HG03066 (cell line): Measurements from ENCODE around the gene CRLF1.

Source experiments
- ATAC-seq: cut with Tn5 transposase; IDR thresholded peaks from one replicate; pipeline ENCODE4 v1.9.1; 2021; ENCODE audit warnings: low read depth; ENCODE audit not compliant: unreplicated experiment

The CRLF1 gene, protein sequence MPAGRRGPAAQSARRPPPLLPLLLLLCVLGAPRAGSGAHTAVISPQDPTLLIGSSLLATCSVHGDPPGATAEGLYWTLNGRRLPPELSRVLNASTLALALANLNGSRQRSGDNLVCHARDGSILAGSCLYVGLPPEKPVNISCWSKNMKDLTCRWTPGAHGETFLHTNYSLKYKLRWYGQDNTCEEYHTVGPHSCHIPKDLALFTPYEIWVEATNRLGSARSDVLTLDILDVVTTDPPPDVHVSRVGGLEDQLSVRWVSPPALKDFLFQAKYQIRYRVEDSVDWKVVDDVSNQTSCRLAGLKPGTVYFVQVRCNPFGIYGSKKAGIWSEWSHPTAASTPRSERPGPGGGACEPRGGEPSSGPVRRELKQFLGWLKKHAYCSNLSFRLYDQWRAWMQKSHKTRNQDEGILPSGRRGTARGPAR

DNA sequence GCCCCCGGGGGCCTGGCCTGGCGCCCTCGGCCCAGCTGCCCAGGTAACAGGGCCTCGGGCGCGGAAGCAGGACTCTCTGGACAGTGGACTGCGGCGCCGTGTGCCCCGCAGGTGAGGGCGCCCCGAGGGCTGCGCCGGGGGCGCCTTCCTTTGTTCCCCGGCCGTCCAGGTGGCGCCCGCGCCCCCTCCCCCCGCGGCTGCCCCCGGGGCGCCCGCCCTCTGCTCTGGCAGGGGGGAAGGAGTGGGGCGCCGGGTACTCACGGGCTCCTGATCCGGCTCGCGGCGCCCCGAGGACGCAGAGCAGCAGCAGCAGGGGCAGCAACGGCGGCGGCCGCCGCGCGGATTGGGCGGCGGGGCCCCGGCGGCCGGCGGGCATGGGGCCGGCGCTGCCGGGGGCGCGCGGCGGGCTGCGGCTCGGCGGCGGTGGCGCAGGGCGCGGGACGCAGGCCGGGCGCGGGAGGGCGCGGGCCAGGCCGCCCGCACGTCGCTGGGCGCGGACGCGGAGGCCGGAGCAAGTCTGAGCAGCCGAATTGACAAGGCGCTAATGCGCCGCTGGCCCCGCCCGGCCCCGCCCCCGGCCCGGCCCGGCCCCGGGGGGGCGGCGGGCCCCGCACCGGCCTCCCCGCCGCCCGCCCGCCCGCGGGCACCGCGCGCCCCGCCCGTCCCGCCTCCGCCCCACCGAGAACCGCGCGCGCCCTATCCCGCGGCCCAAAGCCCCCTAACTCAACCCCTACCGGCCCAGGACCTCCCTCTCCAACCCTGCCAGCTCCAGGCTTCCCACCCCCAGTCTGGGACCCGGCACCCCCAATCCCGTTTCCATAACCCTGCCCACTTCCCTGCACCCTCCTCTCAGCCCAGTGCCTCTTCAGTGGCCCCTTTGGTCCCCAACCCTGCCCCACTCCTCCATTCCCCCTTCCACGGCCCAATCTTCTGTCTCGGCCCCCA lies at the start of gene CRLF1:
TSS of gene CRLF1 (minus strand) at position 519 of the 945 bp plus-strand sequence. CDS start at position 376, 143 bp downstream.
- ATAC-seq, result no peak

DNA sequence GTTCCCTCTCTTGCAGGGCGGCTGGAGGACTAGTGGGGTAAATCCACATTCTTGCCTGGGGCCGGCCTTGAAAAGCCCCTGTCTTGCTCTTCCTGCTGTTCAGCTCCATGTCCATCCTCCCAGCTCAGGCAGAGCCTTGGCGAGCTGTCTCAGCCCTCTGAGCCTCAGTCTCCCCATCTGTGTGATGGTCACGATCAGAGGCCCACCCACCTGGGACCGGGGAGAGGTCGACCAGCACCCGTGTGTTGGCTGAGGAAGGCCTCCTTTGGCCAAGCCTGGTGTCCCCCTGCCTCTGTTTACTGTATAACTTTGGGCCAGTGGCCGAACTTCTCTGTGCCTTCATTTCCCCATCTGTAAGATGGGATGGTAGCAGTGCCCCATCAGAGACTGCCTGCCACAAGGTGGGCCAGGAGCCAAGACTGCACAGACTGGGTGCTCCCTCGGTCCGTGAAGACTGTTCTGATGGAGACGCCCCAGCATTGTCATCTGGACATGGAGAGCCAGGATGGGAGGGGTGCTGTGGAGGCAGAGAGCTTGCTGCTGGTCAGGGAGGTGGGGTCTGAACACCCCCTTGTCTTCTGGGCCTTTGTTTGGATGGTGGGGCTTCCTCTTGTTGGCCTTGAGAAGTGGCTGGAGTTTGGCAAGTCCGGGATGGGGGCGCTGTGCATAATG lies 48.7 kb upstream of the CRLF1 start:
- ATAC-seq, result no peak

DNA sequence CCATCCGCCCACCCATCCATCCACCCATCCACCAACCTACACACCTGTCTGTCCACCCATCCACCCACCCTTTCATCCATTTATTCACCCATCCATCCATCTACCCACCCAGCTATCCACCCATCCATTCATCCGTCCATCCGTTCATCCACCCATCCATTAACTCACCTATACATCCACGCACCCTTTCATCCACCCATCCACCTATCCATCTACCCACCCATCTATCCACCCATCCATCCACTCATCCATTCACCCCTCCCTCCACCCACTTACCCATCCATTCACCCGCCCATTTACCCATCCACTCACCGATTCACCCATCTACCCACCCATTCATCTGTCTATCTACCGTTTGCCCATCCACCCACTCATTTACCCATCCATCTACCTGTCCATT lies 47.9 kb upstream of the CRLF1 start:
- ATAC-seq, result no peak

DNA sequence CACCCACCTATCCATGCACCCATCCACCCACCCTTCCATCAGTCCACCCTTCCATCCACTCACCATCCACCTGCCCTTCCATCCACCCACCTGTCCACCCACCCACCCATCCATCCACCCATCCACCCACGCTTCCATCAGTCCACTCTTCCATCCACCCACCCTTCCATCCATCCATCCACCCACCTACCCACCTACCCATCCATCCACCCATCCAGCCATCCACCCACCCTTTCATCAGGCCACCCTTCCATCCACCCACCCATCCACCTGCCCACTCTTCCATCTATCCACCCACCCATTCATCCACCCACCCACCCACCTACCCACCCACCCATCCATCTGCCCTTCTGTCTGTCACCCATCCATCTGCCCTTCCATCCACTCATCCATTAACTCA lies 47.3 kb upstream of the CRLF1 start:
- no peak for ATAC-seq

DNA sequence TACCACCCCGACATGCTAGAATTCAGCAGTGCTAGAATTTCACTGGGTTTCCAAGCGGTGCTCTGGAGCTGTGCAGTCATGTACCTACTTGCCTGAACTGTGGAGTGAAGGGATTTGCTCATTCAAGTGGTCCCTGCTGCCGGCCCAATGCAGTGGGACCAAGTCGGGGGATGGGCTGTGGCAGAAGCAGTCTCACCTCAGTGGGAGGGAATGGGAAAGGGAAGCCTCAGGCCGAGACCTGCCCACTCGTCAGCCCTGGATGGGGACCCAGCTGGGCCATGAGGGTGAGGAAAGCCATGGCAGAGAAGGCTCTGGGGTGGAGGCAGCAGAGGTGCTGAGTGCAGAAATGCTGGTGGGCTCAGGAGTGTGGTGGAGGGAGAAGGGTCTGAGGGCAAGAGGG lies 45.1 kb upstream of the CRLF1 start:
- no peak for ATAC-seq

DNA sequence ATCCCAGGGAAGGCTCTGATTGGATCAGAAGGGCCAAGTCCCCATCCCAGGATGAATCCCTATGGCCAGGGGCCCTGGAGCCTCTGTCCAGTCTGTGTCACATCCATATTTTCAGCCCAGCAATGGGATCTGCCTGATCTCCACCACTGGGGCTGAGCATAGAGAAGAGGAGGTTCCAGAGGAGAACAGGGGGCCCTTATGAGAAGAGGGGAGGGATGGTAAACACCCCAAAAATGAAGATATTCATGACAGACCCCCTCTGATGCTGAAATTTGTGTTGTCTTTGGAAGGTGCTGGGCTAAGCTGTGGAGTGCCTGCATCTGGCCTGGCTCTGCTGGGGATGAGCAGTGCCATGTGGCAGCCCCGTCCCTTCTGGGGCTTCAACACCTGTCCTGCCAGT lies 44.7 kb upstream of the CRLF1 start:
- ATAC-seq, result no peak

DNA sequence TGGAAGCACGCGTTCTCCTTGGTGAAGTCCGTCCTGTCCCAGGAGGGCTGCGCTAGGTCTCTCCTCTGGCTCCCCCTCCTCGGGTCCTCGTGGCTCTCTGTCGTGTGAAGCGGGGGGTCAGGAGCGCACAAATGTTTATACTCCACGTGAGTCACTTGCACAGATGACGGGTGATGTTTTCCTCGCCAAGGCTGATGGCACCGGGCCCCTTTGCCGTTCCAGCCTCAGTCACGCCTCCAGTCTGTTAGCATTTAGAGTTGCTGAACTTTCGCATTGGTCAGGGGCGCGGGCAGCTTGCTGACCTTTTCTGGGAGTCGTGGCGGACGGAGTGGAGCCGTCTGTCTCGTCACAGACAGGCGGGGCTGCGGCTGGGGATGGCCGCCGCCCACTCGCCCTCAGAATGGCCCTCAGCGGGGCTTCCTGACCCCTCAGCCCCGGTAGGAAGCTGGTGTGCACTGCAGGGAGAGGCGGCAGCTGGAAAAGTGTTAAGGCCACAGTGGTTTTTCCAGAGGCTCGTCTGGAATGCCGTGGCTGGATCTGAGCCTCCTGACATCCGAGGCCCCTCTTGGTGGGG lies 44.0 kb upstream of the CRLF1 start:
- no peak for ATAC-seq

DNA sequence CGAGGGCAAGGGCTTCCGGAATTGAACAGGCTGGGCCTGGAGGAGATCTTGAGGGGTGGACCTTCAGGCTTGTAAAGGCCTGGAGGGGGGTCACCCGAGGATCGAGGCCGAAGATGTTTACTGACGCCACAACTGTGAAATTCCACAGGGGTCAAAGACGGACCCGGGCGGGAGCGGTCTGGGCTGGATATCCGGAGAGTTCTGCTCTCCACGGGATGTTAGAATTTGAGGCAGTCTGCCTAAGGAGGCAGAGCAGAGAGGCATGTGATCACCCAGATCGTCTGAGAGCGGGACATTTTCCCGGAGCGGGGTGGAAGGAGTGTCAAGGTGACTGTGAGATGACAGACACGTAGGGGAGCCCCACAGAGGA lies 43.4 kb upstream of the CRLF1 start:
- ATAC-seq, result no peak

DNA sequence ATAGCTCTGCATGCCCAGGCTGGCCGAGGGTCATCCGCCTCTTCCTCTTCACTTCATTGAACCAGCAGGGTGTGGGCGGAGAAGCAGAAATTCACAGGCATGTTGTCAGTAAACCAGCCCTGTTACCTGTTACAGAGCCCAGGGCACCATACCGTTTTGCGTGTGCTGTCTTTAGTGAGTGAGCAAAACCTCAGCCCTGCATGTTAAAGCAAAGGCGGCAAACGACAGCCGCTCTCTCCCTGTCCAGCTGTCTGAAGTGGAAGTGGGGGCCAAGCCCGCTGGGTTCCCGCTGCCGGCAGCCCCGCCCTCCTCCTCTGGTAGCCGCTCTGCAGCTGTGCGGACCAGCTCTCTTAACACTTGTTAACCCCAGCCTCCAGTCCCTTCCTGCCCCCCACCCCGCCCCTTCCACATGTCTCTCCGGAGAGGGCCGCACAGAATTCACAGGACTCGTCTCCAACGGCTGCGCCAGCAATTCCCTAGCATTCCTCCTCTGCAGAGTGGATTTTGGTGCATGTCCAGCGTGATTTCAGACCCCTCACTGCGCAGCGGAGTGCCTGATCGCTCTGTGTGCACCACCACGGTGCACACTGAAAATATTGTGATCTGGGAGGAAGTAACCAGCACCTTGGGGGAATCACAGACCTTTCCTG lies 42.9 kb upstream of the CRLF1 start:
- ATAC-seq, result no peak

DNA sequence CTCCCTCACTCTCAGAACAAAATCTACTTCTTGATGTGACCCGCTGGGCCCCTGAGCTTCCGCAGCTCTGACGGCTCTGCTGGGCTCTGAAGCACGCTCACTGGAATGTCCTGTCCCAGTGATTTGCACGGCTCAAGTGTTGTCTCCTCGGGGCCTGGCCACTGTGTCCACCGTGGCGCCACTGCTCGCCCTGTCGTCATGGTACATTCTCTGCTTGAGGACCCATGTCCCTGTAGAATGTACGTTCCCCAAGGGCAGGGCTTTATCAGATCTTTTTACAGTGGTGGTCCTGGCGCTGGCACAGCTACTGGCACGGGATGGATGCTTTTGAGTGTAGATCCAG lies 42.3 kb upstream of the CRLF1 start:
- no peak for ATAC-seq

DNA sequence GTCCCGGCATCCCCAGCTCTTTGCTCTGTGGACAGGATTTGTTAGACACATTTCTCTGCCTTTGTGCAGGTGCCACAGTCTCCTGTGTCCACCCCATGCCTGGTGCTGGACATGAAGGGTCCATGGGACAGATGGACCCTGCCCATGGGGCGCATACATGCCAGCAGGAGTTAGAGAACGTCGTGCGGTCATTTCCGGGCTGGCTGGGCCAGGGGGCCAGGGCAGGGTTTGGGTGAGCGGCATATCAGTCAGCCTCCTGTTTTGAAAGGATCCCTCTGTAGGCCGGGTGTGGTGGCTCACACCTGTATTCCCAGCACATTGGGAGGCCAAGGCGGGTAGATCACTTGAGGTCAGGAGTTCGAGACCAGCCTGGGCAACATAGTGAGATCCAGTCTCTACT lies 41.2 kb upstream of the CRLF1 start:
- no peak for ATAC-seq

DNA sequence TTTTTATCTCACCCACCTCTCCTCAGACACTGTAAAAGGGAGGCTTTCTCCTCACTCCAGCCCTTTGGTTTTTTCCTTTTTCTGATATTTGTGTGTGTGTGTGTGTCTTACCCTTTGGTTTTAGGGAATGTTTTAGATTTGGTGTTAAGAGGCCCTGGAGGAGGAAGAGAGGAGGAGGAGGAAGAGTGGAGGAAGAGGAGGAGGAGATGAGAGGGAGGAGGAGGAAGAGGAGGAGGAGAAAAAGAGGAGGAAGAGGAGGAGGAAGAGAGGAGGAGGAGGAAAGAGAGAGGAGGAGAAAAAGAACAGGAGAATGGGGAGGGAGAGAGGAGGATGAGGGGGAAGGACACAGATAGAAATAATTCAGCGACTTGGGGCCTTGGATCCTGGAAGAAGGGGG lies 40.8 kb upstream of the CRLF1 start:
- no peak for ATAC-seq

DNA sequence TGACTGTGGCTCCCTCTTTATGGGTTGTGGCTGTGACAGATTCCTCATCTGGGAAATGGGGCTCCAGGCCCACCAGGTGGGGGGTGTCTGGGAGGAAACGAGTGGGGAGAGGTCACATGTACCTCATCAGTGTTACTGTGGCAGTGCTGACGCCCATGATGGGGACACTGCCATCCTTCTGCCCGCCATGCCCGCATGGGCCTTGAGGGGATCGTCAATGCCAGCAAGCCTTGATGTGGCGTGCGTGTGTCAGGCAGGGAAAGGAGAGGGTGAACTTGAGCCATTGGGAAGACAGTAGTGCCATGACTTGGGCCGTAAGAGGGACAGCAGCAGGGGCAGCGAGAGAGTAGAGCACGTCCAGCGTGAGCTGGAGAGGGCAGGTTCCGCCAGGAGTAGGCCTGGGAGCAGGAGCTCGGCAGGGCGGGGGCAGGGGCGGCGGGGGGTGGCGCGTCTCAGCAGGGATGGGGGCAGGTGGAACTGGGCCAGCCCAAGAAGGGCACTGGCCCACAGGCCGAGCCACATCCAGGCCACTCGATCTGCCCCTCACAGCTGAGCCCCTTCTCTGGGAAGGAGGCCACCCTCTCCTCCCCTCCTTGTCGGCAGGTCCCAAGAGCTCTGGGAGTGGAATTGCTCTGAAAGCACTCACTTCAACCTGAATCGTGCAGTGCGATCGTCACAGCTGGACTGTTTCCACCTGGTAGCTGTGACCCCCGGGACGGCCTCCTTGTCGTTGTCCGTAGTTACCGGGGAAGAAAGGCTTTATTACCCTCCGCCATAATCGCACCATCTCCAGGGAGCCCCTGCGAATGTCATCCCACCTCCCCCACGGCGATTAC lies 40.2 kb upstream of the CRLF1 start:
- no peak for ATAC-seq

DNA sequence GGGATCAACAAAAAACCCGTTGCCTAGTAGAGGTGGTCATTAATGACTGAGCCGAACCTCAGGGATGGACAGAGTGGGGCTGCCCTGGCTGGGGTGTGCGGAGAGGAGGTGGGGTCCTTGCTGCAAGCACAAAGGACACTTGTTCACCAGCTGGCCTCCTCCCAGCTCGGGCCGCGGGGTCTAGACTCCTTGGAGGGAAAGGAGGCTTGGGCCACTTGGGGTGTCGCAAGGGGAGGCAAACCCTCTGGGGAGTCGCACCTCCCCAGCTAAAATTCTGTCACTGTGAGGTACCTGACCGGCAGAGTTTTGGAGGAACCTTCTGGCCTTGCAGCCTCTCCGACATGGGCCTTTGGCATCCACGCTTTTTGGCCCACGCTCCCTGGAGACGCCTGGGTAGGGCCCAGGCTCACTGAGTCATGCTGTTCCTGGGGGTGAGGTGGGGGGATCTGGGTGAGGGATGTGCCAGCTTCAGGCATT lies 38.5 kb upstream of the CRLF1 start:
- ATAC-seq, result no peak

DNA sequence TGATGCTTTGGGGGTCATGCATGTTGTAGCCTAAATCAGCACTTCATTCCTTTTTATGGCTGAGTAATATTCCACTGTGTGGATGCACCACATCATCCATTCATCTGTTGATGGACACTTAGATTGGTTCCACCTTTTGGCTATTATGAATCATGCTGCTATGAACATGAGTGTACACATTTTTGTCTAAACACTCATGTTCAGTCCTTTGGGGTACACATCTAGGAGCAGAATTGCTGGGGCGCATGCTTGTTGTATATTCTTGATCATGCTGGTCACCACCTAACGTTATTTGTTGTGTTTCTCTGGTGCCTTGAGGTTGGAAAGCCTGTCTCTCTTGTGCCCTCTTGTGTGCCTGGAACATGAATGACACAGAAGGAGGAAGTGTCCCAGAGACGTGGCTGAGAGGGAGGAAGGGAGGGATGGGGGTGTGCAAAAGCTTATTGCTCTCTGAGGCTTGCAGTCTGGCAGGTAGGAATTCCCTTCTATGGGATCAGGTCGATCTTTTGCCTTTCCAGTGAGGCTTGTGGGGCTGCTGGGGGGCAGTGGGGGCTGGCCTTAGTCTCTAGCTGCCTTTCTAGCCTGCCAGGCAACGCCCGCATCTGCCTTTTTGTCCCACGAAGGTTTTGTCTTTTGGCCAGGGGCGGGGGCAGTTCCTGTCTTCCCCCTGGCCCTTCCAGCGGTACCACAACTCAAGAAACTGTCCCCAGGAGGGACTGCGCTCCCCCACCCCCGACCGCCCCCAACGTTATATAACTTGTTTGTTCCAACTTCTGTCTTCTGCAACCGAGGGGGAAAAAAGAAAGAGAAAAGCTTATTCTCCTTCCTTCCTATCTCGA lies 37.8 kb upstream of the CRLF1 start:
- no peak for ATAC-seq

DNA sequence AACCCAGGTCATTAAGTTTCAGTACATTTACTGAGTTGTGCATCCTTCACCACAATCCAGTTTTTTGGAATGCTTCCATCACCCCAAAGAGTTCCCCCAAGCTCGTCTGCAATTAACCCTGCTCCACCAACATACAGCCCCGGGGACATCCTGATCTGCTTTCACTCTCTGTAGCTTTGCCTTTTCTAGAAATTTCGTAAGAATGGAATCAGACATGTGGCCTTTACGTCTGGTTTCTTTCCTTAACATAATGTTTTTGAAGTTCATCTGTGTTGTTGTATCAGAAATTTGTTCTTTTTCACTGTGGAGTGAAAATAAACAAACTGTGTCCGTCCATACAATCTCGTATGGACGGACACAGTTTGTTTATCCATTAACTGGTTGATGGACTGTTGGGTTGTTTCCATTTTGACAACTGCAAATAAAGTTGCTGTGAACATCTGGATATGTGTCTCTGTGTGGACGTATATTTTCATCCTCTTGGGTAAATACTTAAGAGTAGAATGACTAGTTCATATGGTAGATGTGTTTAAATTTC lies 33.2 kb upstream of the CRLF1 start:
- no peak for ATAC-seq

DNA sequence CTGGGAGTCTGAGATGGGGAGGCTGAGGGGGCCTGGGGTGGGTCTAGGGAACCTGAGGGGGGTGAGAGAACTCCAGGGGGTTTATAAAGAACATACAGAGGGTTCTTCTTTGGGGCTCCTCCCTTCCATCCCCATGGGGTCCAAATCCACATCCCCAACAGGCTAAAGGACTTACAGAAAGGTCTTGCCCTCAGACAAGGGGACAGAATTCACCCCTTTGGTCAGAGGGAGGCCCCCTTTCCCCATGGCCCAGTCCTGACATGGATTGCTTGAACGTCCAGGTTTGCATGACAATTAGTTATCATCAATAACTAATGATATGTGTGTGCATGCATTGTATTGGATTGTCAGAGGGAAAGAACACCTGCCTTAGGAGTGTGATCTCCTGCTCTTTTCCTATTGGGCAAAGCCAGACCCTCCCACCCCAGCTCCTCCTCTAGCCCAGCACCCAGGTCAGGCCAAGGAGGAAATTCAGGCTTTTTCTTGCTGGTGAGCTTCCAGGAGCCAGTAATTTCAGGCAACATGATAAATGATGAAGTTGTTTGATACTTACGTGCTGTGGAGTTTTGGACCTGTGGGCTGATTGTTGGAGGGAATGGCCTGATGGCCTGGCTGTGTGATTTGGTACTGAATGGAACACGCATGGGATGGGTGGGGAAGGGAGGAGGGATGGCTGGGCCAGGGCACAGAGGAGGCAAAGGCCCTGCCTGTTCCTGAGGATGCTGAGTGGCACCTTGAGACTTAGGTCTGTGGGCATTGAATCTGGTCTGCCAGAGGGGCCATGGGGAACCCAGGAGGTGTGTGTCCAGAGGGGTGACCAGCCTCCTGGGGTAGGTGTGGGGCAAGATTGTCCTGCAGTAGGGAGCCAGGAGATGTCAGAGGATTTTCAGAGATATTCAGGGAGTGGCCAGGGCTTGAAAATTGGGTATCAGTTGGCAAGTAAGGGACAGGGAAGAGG lies 31.4 kb upstream of the CRLF1 start:
- ATAC-seq, result no peak
